GM21717 (cell line): ENCODE measurements around the gene SLA2.
A peak's percentile ranks its signal among the peaks of the same experiment; 100 is the strongest.
"Not testable (repeated sequence)": the region's sequence is repeated elsewhere in the genome, so short reads cannot be mapped to it uniquely, and the experiment has no call there.

Experiments used
- ATAC-seq: cut with Tn5 transposase; IDR thresholded peaks from one replicate; pipeline ENCODE4 v1.9.1; 2021; ENCODE audit warnings: mild to moderate bottlenecking, moderate library complexity; ENCODE audit not compliant: unreplicated experiment

Gene SLA2

DNA sequence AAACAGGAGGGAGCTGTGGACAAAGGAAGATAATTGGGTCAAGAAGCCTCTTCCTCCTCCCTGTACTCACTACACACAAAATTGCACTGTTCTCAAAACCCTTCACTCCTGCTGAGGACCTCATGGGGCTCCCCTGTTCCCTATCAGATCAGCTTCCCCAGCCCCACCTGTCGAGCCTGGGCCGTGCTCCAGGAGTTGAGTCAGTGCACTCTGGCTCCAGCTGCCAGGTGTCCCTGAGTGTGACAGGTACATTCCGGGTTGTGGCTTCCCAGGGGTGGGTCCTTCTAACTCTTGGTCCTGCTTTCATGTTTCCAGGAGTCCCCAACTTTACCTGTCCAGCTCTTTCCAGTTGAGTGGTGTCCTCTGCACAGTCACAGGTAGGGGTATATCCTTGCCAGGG, 32.0 kb downstream of the SLA2 start:
- ATAC-seq: no peak

DNA sequence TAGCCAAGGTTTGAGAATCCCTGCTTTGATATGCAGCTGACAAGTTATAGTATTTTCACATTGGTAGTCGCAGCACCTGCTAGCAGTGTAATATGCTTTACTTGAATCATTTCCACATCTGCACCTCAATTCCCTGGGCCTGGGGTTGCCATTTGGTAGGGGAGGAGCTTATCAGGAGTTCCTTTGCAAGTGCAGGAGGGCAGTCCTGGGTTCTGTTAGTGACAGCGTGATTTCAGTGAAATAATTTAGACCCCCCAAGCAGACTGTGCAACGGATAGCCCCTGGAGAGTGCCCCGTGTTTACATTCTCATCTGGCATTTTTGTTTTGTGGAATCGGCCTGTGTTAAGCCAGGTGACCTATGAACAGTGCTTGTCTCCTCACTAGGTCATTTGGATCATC, 34.4 kb downstream of the SLA2 start:
- ATAC-seq: no peak

DNA sequence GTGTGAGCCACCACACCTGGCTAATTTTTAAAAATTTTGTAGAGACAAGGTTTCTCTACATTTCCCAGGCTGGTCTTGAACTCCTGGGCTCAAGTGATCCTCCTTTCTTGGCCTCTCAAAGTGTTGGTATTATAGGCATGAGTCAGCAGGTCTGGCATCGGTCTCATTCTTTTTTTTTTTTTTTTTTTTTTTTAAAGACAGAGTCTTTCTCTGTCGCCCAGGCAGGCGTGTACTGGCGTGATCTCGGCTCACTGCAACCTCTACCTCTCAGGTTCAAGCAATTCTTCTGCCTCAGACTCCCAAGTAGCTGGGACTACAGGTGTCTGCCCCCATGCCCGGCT, 37.6 kb downstream of the SLA2 start:
- not testable (repeated sequence) for ATAC-seq

DNA sequence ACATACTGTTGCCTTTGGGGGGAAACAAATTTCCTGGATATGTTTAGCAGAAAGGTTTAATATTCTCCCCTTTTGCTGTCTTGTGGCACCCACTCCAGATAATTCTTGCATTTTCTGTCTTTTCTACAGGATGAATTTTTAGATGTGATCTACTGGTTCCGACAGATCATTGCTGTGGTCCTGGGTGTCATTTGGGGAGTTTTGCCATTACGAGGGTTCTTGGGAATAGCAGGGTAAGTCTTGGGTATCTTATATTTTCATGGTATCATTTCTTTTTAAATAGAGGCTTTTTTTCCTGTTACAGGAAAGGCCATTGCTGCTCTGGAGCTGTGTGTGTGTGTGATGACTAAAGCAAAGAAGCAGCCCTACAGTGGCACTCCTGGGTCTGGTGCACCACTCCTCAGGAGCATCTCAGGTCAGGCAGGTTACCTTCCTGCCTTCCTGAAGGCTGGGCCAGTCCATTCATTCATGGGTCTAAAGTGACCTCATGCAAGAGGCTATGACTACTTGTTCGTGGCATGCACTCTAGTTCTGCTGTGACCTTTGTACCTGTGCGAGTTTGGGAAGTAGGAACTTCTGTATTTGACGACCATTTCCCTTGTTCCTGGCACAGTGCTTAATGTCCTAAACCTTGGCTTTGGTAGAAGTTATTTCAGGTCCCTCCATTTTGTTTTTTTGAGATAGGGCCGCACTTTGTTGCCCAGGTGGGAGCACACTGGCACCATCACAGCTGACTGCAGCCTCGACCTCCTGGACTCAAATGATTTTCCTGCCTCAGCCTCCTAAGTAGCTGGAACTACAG, 38.2 kb downstream of the SLA2 start:
- ATAC-seq: no peak

DNA sequence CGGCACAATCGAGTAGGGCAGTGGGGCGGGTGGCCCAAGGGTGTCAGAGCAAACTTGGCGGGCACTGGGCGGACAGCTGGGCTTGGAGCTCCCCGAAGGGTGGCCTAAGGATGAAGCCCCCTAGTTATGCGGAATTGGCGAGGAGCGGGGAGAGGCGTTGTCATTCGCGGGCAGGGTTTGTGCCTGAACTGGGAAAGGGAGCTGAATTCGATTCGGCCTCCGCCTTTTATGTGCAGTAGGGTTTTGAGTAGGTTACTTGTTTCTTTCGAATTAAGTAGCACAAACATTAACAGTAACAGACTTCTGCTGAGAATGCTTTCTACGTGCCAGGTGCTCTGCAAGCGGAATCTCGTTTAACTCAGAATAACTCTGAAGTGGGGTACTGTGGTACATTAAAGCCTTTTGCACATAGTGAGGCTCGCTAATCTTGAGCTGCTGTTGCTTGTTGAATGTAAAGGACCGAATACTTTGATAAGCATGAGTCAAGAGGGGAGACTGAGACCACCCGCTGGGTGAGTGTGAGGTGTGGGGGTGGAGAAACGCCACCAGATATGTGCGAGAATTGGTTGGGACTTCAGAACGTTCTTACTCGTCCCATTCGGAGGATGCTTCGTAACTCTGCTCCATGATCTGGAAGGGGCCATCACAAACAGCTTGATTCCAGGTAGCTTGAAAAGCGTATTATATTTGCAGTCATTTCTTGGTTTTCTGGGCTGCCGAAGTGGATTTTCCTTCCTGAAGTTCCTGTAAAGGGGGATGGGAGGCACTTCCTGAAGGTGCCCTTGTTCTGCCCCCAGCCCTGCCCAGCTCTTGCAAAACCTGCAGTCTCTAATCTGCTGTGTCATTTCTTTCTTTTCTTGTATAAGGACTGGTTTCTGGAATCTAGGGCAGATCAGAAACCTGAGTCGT, 39.6 kb downstream of the SLA2 start:
- ATAC-seq: no peak

DNA sequence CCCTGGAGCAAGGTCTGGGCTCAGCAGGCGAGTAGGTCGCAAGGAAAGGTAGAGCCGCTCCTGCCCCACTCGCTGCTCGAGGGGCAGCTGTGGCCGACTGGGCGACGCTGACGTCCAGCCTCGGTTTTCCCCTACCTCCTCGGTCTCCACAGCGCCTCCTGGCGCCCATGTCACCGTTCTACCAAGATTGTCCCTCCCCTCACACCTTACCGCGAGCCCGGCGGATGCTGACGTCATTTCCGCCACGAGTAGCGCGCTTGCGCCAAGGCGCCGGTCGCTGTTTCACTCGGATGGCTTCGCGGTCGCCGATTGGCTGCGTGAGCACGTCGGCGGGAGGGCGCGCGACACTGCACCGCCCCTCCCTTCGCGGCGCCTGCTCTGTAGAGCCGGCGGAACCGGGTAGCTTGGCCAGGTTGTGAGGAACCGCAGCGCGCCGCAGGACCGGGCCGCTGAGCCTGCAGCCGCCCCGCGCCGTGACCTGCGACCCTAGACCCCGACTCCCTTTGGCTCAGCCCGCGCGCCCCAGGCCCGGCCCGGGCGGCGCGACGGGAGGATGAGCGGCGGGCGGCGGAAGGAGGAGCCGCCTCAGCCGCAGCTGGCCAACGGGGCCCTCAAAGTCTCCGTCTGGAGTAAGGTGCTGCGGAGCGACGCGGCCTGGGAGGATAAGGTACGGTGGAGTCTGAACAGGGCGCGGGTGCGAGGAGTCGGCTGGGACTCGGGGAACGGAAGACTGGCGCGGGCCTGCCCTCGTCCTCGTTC, 40.4 kb downstream of the SLA2 start, which contains the start of gene RAB5IF:
TSS of gene RAB5IF (plus strand) at position 381 of the 759 bp plus-strand sequence. CDS start at position 554, 173 bp downstream.
- ATAC-seq: peak; percentile 71

DNA sequence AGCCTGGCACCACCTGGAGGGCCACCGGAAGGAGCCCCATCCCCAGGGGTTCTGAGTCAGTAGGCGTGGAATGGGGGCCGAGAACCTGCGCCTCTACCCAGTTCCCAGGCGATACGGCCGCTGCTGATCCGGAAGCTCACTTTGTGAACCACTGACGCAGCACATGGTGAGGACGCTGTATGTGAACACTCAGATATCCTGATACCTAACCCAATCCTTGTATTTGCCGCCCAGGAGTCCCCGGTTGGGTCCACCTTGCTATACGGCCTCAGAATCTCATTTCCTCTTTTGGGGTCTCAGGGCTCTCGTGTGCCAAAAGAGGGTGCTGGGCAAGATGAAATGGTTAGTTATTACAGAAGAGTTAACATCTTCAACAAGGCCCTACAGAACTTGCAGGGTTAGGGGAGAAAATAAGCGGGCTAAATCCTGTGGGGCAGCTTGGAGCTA, 41.0 kb downstream of the SLA2 start:
- ATAC-seq: peak; percentile 37

DNA sequence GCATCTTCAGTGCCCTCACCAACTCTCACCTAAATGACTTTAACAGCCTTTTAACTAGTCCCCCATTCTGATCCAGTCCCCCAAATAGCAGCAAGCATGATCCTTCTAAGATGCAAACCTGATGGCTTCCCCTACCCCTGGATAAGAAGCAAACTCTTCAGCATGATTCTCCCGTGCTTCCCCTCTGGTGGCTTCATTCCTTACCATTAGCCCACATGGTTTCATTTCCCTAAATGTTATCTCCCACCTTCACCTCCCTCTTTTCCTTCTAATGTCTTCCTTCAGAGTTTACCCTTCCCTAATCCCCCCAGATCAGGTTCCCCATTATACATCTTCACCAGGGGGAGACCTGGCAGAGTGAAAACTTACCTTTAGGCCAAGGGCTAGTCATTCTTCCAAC, 44.5 kb downstream of the SLA2 start:
- no peak for ATAC-seq

DNA sequence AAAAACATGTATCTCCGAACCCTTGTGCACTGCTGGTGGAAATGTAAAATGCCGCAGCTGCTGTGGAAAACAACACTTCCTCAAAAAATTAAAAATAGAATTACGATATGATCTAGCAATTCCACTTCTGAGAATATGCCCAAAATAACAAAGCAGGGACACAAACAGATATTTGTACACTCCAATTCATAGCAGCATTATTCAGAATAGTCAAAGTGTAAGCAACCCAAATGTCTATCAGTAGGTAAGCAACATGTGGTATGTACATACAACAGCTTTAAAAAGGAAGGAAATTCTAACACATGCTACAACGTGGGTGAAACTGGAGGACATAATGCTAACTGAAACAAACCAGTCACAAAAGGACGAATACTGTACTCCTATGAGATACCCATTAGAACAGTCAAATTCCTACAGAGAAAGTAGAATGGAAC, 46.1 kb downstream of the SLA2 start:
- no peak for ATAC-seq

DNA sequence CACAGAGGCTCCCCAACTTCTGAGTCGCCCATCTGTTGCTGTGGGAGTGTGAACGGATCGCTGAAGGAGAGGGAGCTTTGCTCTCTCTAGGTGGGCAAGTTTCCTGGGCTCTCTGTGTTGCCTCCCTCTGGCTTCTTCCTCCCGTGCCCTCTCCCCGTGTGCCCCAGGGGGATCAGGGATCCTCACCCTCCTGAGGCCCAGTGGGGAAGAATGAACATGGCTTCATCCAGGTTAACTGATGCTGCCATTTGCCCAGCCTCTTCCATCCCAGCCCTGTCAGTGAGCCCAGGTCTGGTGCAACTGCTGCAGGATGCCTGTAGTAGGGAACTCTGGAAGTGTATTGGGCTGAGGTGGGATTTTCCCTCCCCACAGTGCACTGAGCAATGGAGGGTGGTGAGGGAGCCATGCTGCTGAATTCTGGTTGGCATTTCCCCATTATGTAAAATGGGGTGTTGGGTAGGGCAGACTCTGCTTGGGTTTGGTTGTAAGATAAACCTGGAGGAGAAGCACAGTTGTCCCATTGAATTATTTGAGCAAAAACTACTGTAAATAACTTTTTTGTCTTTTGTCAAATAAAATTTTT, 52.6 kb downstream of the SLA2 start:
- no peak for ATAC-seq

DNA sequence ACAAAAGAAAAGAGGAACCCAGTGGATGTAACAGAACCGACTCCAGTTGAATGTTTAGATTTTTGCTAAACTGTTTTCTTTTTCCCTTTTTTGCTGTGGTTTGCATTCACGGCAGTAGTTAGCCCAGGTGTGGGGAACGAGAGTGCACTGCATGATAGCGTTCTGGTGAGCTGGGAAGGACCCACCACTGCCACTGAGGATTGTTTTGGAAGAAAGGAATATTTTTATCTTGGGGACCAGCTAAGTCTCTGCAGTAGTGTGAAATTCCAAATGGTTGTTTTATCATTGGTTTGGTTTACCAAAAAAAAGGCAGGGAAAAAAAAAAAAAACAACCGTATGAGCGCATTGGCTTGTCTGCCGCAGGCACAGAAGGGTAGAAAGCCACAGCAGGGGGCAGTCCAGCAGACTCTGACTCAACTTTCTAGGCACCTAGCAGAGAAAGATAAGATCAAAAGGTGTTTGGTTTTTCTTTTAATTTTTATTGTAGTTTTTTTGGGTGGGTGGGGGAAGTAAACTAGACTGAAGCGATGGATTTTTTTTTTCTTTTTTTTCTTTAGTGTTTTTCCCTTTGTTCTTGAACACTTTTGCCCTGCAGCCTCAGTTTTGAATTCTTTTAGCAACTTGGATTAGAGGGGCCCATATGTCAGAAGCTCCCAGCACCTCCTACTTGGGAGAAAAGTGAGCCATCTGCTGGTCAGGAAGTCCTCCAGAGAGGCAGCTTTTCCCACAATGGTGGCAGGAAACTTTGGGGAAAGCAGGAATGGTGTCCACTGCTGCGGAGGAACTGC, 53.9 kb downstream of the SLA2 start:
- ATAC-seq: no peak

DNA sequence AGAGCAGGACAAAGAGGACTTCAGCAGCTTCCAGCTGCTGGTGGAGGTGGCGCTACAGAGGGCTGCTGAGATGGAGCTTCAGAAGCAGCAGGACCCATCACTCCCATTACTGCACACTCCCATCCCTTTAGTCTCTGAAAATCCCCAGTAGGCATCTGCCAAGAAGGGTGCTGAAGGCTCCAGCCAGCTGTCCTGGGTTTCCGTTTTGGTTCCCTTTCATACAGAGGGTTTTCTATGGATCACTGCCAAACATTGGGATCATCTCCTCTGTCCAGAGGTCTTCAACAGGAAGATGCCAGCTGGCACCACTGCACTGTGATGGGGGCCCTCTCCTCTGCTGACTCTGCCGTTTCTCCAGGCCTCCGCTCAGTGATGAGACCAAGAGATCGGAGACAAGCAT, 54.7 kb downstream of the SLA2 start:
- no peak for ATAC-seq

DNA sequence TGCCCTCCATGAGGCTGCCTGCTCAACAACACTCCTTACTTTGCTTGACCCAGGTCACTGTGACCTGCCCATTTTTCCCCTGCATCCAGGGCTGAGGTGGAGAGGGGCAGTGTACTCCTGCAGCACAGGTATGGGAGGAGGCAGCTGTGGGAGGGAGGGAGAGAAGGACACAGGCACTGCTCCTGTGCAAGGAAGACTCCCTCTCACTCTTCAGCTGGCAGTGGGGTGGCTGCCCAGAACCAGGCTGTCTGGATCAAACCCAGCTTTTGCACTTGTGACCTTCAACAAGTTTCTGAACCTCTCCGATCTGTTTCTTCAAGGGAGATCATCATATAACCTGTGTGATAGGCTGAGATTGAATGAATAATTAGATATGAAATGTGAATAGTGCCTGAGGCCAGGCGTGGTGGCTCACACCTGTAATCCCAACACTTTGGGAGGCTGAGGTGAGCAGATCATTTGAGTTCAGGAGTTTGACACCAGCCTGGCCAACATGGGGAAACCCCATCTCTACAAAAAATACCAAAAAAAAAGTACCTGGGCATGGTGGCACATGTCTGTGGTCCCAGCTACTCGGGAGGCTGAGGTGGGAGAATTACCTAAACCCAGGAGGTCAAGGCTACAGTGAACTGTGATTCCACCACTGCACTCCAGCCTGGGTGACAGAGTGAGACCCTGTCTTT, 58.5 kb downstream of the SLA2 start:
- no peak for ATAC-seq

DNA sequence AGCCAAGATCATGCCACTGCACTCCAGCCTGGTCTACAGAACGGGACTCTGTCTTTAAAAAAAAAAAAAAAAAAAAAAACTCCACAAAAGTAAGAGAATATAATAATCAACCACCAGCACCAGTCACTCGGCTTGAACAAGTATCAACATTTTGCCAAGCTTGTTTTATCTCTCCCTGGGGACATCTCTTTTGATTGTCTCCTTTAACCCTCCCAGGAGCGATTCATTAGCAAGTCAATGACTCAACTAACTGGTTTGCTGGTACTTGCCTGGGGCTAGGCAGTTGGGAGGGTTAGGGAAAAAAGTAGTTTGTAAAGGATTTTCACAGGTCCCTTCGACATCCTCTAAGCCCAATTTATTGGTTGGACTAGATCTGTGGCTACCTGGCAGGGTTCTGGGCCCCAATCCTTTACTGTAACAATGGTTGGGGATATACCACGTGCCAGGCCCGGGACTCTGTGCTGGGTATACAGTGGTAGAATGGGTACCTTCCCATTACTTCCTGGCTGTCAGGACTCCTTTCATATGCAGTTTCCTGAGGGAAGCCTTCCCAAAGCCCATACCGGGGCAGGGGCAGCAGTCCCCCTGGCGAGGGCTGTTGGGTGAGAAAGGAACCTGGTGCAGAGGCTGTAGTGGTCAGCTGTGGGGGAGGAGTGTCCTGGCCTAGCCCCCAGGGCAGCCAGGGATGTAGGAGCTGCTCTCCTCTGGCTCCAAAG, 60.4 kb downstream of the SLA2 start:
- ATAC-seq: no peak

DNA sequence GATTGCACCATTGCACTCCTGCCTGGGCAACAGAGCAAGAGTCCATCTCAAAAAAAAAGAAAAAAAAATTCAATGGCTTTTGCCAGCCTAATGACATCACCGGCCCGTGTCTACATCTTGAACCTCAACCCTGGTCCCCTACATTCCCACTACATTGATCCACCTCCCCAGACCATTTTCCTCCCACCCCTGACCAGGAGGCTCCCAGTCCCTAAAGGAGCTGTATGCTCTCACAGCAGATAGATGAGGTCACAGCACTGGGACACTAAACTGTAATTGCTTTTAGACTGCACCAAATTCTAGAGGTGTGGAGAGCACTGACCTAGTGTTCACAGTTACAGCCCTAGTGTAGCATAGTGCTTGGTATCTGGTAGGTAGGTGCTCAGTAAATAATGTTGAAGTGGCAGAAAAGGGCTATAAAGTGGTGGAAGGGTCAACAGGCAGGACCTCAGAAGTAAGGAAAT, 61.9 kb downstream of the SLA2 start:
- ATAC-seq: no peak

DNA sequence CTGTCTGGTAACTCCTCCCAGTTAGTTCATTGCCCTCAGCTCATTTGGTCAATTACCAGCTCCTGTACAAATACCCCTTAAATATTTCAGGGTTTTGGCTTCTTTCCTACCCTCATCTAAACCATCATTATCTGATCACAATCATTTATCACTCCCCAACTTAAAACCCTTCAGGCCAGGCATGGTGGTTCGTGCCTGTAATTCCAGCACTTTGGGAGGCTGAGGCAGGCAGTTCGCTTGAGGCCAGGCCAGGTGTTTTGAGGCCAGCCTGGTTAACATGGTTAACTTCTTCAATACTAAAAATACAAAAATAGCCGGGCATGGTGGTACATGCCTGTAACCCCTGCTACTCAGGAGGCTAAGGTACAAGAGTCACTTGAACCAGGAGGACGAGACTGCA, 63.2 kb downstream of the SLA2 start:
- no peak for ATAC-seq

DNA sequence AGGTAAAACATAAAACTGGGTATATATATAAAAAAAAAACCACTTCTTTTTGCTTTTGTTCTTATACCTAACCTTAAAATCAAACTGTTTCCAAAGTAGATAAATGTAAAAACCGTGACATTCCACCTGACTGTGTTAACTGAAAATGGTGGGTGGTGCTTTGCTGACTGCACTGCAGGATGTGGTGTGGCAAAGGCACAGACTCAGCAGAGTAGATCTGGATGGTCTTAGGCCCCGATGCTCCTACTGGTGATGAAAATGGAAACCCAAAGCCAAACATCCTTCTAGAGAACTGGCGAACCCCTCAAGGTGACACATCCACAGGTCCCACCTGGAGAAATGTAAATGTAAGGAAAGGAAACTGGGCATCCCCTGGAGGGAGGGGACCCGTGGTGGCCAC, 63.7 kb downstream of the SLA2 start:
- no peak for ATAC-seq

DNA sequence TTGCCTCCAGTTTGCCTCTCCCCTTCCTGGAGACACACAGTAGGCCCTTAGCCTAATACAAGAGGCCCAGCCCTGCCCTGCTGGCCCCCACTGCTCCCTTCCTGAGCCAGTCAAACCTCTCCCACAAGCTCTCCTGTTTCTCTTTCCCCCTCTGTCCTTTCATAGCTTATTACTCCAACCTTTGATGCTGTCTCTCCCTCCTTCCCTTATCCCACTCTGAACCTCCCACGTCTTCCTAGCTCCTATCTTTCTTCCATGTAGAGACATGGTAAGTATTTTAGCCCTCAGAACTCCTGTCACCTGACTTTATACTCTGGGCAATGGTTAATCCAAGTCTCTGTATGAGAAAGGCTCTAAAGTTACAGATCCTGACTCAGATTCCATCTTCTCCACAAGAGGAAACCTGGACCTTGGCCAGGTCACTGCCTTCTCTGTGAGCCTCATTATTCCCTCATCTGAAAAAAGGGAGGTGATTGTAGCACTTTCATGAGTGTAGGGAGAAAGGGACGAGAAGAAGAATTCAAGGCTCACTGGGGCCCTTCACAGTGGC, 65.9 kb downstream of the SLA2 start:
- ATAC-seq: no peak
